HG02938 (cell line): Measurements from ENCODE around the gene ABCB4.
"Not testable (repeated sequence)": the region's sequence is repeated elsewhere in the genome, so short reads cannot be mapped to it uniquely, and the experiment has no call there.

ENCODE experiments used
- ATAC-seq: cut with Tn5 transposase; IDR thresholded peaks from one replicate; pipeline ENCODE4 v1.9.1; 2021; ENCODE audit warnings: mild to moderate bottlenecking, moderate library complexity; ENCODE audit not compliant: unreplicated experiment

The ABCB4 gene

GRCh38 chr7:87479951-87480350, 4.5 kb upstream of the ABCB4 start:
- ATAC-seq, result no peak

- ATAC-seq, result no peak
Observed at GRCh38 chr7:87476179-87476557, 688 bp upstream of the ABCB4 start.

- ATAC-seq, result peak; percentile 74
Observed at GRCh38 chr7:87474533-87475358, 734 bp downstream of the ABCB4 start.

- ATAC-seq, result peak; percentile 6
Observed at GRCh38 chr7:87473986-87474385, 1.5 kb downstream of the ABCB4 start.

GRCh38 chr7:87473192-87473591, 2.3 kb downstream of the ABCB4 start:
- no peak for ATAC-seq

GRCh38 chr7:87471473-87471872, 4.0 kb downstream of the ABCB4 start:
- no peak for ATAC-seq

GRCh38 chr7:87469204-87469603, 6.3 kb downstream of the ABCB4 start:
- ATAC-seq, result not testable (repeated sequence)

- ATAC-seq, result not testable (repeated sequence)
Observed at GRCh38 chr7:87465534-87465880, 10.0 kb downstream of the ABCB4 start.

- ATAC-seq, result not testable (repeated sequence)
Observed at GRCh38 chr7:87464830-87465533, 10.5 kb downstream of the ABCB4 start.

GRCh38 chr7:87463982-87464381, 11.5 kb downstream of the ABCB4 start:
- no peak for ATAC-seq

- not testable (repeated sequence) for ATAC-seq
Observed at GRCh38 chr7:87460444-87460843, 15.0 kb downstream of the ABCB4 start.

- ATAC-seq, result no peak
Observed at GRCh38 chr7:87459941-87460340, 15.5 kb downstream of the ABCB4 start.

GRCh38 chr7:87458148-87458547, 17.3 kb downstream of the ABCB4 start:
- no peak for ATAC-seq

GRCh38 chr7:87456247-87456646, 19.2 kb downstream of the ABCB4 start:
- no peak for ATAC-seq

- no peak for ATAC-seq
Observed at GRCh38 chr7:87452279-87452678, 23.2 kb downstream of the ABCB4 start.

GRCh38 chr7:87451187-87451586, 24.3 kb downstream of the ABCB4 start:
- no peak for ATAC-seq

GRCh38 chr7:87450706-87451105, 24.8 kb downstream of the ABCB4 start:
- no peak for ATAC-seq

- no peak for ATAC-seq
Observed at GRCh38 chr7:87448388-87448787, 27.1 kb downstream of the ABCB4 start.

- ATAC-seq, result no peak
Observed at GRCh38 chr7:87447116-87447635, 28.3 kb downstream of the ABCB4 start.

GRCh38 chr7:87445897-87446296, 29.6 kb downstream of the ABCB4 start:
- peak; percentile 96 for ATAC-seq

- no peak for ATAC-seq
Observed at GRCh38 chr7:87435546-87435945, 39.9 kb downstream of the ABCB4 start.

- no peak for ATAC-seq
Observed at GRCh38 chr7:87432536-87432935, 42.9 kb downstream of the ABCB4 start.
